DMS153 treated with DMSO at 0.1 percent for 48 hours (cell line): Measurements from ENCODE around the gene SEH1L.
A peak's percentile ranks its signal among the peaks of the same experiment; 100 is the strongest.
"Not testable (repeated sequence)": the region's sequence is repeated elsewhere in the genome, so short reads cannot be mapped to it uniquely, and the experiment has no call there.

Source experiments
- DNase-seq: peaks from one replicate; lab custom pipeline; 2025; ENCODE audit not compliant: unreplicated experiment; lab: John Stamatoyannopoulos, UW

The SEH1L gene, protein sequence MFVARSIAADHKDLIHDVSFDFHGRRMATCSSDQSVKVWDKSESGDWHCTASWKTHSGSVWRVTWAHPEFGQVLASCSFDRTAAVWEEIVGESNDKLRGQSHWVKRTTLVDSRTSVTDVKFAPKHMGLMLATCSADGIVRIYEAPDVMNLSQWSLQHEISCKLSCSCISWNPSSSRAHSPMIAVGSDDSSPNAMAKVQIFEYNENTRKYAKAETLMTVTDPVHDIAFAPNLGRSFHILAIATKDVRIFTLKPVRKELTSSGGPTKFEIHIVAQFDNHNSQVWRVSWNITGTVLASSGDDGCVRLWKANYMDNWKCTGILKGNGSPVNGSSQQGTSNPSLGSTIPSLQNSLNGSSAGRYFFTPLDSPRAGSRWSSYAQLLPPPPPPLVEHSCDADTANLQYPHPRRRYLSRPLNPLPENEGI

DNA sequence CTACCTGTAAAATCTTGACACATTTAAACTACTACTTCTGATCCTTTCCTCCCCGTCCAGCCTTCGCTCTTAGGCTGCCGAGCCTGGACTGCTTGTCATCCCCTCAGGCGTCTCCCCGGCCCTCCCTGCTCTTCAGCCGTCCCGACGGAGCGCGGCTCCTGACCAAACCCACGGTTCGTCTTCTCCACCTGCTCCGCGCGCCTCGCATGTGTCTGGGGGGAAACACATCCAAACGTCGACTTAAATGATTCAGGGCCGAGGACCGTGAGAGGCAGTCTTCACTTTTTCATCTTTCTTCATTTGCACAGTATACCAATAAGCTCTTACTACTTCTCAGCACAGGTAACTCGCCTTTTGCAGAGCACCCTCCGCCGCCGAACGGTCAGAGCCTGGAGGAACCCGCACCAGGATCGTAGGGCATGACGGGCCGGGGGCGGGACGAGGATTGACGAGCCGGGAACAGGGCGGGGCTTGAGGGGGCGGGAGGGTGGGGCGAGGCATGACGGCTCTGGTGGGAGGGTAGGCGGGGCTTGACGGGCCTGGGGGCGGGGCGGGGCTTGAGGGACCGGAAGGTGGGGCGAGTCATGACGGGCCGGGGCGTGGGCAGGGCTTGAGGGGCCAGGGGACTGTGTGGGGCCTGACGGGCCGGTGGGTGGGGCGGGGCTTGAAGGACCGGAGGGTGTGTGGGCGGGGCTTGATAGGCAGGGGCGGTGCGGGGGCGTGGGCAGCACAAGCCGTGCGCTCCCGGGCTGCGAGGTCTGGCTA lies at the start of gene SEH1L:
Gene SEH1L, plus strand, starts transcription at position 727 of the 765 bp plus-strand sequence. CDS start 111 bp downstream, outside the sequence.
- peak; percentile 64 for DNase-seq

DNA sequence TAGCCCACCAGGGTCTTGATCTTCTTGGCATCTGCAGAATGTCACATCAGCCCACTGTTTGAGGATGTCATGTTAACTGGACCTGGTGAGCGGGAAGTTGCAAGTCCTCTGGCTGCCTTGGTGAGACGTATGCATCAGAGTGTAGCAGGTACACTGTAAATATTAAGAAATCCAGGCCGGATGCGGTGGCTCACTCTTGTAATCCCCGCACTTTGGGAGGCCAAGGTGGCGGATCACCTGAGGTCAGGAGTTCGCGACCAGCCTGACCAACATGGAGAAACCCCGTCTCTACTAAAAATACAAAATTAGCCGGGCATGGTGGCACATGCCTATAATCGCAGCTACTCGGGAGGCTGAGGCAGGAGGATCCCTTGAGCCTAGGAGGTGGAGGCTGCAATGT lies 46.6 kb upstream of the SEH1L start:
- DNase-seq: not testable (repeated sequence)

DNA sequence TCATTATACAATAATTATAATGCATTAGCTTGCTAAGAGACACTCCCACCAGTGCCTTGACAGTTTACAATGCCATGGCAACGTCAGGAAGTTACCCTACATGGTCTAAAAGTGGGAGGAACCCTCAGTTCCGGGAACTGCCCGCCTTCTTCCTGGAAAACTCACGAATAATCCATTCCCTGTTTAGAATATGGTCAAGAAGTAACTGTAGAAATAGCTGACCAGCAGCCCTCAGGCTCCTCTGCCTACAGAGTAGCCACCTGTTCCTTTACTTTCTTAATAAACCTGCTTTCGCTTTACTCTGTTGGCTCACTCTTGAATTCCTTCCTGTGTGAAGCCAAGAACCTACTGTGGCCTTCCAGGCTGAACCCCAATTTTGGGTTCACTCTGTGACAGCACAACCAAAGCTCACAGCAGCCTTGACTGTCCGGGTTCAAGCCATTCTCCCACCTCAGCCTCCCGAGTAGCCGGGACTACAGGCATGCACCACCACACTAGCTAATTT lies 43.7 kb upstream of the SEH1L start:
- DNase-seq: no peak

DNA sequence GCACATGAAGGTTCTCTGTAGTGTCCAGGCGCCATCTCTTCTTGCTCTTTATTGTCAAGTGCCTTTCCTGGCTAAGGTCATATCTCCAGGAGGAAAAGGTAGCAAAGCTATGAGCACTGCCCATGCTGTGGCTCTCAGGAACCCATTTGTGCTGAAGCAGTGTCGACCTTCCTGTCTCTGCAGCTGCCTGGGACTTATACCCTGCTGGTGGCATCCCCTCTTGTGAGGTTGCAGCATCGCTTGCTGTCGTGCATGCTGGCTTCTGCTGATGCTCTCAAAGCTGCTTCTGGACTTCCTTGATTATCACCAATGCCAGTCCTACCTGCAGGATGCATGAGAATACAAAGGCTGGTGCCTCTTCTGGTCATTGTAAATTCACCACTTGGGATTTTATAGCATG lies 41.7 kb upstream of the SEH1L start:
- DNase-seq: no peak

DNA sequence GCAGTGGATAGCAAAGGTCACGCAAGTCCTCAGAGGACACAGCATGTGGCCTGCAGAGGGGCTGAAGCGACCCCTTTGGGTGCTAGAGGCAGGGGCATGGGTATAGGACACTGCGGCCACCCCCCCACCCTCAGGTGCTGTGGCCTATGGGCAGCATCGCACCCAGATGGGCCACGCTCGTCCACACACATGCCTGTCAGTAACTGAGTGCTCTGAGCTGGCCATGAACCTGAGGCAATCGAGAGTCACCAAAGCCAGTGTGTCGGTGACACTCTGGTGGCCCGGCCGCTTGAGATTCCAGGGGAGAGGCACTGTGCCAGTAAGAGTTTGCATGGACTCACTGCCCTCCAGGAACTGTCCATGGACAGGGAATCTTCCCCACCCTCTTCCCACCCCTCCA lies 41.0 kb upstream of the SEH1L start:
- no peak for DNase-seq

DNA sequence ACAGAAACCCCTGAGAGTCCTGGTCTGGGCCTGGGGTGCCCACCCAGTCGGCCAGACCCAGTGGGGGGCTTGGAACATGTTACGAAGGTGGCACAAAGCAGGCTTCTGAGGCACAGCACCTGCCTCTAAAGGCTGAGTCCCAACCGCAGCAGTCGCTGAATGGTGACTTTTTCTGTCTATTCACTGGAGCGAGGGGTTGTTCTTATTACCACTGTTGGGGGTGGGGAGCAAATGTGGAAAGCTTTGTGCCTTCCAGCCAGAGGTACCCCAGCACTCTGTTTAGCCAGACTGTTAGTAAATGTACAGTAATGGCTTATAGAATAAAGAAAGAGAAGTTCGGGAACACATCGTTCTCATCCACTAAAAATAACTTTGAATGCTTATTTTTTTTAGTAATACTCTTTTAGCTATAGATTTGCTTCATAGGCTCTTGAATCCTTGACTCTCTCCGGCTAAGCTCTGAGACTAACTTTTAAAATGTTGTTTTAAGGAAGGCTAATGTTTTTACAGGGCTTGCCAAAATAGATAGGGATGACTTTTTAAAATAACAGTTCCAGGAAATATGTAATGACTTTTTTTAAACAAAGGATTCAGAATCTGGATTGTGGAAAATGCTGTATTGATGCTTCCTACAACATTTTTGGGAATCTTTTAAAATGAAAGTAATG lies 40.4 kb upstream of the SEH1L start:
- no peak for DNase-seq

DNA sequence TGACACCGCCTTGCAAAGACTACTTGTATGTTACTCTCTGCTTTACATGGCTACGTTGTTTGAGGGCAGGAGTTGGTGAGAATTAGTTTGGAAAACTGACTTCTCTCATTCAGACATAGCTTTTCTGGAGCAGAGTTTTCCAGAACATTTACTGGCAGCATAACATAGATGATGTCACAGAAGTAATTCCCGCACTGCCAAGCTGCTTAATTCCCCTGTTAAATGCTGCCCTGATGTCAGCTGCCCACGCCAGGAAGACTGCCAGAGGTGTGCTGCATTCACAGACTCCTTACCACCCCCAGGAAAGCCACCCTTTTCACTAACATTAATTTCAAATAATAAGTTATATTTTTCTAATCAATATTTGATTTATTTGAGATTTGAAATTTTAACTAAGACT lies 39.1 kb upstream of the SEH1L start:
- no peak for DNase-seq

DNA sequence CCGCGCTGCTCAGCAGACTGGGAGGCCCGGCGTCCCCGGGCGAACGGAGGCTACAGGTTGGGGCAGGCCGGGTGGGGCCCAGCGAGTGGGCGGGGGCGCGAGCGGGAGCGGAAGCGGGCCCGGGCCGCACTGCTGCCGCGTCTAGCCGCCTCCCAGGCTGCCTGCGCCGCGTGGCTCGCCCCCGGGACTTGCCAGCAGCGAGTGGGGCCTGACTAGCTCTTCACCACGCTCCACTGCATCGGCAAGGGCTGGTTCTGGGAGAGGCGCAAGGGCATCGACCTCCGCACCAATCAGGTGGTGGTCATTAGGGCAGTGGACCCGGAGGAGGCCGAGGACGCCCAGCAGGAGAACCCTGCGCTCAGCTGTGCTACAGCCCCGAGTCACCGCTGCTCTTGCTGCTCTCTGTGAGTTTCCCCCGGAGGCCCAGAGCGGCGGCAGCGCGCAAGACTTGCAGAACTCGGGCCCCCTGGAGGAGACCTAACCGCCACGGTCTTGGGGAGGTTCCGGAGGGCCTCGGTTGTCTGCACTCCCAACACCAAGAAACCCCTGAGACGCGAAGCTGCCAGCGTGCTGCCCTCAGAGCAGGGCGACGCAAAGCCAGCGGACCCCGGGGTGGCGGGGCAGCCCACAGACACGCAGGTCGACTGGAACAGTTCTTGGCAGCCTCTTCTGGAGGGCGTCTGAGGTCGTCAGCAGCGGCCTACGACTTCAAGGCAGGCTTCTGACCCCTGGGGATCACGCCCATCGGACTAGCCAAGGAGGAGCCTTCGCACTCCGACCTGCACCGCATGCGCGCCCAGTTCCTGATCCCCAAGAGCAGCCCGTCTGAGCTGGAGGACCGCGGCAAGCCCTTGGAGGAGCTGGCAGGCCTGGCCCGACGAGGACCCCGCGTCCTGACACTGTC lies 36.5 kb upstream of the SEH1L start:
- DNase-seq: no peak

DNA sequence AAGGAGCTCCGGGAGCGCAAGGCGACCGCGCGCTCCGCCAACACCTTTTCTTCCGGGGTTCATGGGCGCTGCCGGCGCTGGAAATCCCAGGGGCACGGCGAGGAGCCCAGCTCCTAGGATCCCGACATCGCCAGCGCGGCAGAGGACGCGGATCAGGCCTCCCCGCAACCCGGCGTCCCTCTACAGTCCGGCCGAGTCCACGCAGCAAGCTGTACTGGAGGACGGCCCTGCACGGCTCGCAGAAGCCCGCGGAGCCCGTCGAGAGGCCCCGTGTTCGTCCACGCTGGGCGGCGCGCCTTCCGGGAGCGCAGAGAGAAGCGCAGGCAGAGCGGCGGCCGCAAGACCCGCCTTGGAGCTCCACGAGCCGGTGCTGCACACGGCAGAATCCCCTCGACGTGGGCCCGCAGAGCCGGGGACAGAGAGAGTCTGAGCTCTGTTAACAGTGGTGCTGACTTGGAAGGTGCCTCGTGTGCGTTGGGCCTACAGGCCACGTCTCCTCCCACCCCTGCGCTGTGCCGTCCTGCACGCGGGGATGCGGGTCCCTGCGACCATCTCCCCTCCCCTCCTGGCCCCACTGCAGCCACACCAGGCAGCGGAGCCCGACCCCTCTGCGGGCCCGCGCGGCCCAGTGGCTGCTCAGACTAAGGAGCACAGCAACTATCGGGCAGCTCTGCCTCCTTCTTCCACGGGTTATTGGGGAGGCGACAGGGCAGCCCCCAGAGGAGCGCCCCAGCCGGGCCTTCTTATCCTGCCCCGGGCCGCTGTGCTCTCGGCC lies 35.7 kb upstream of the SEH1L start:
- no peak for DNase-seq

DNA sequence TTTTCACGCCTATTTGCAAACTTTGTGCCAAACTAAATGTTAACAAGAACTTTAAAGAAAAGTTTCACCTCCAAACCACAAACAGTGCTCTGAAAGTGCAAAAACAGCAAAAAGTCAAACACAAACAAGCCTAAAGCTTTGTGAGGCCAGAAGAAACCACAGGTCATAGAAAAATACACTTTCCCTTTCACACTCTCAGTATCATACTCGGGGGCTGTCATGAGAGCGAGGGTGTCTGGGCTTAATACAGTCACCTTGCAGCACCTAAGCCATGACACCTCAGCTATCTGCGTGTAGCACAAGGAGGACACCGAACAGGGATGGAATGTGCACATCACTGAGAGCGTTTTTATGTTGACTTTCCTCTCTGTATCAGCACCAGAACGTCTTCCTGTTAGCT lies 26.6 kb upstream of the SEH1L start:
- no peak for DNase-seq

DNA sequence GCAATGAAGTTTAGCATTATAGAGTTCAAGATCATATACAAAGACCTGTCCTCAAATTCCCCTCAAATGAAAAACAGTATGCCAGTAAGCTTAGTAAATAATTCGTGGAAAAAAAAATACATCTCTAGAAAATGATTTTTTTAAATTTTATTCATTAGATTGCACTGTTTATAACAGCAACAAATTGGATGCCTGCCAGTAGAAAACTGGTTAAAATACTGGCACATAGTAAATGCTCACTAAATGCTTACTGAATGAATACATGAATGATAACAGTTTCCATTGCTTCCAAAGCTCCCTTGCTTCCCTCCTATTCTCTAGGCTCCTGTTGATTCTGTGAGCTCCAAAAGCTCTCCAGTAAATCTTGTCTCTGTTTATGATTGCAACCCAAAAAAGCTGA lies 25.5 kb upstream of the SEH1L start:
- DNase-seq: no peak

DNA sequence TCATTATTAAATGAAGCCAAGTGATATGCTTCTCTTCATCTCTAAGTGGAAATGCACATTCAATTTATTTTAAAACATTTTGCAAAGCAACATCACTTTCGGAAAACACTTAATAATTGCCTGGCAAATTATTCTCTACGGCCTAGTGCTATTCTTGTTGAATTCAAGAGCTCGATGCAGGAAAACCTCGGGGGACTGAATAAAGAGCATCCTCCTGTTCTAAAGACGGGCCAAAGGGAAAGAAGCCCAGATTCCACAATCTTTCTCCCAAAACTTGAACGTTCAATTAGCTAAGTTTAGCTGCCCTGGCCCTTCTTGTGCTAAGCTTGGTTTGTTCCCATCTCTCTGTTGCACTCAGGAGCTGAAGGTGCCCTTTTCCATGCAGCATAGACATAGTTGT lies 23.2 kb upstream of the SEH1L start:
- DNase-seq: no peak

DNA sequence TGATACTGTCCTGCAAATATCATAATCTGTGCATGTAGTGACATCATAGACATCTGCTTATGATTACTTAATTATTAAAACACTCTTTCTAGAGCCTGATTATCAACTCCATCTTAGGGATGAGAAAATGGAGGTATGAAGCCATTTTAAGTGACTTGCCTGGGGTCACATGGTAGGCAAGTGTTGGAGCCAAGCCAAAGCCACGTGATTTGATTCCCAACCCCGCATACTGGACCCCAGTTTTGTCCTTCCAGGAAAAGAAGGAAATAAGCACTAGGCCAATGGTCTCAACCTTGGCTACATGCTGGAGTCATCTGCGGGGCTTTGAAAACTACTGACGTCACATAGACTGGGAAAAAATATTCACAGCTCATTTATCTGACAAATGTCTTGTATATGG lies 19.6 kb upstream of the SEH1L start:
- no peak for DNase-seq

DNA sequence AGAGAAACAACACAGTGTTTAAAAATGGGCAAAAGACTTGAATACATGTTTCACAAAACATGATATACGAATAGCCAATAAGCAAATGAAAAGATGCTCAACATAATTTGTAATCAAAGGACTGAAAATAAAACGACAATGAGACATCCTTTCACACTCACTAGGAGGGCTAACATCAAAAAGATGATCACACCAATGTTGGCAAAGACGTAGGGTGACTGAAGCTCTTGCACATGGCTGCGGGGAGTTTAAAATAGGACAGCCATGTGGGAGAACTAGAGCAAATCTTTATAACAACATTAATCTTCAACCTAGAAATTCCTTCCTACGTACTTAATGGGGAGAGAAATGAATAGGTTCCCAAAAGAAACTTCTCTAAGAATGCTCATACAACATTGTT lies 19.2 kb upstream of the SEH1L start:
- no peak for DNase-seq

DNA sequence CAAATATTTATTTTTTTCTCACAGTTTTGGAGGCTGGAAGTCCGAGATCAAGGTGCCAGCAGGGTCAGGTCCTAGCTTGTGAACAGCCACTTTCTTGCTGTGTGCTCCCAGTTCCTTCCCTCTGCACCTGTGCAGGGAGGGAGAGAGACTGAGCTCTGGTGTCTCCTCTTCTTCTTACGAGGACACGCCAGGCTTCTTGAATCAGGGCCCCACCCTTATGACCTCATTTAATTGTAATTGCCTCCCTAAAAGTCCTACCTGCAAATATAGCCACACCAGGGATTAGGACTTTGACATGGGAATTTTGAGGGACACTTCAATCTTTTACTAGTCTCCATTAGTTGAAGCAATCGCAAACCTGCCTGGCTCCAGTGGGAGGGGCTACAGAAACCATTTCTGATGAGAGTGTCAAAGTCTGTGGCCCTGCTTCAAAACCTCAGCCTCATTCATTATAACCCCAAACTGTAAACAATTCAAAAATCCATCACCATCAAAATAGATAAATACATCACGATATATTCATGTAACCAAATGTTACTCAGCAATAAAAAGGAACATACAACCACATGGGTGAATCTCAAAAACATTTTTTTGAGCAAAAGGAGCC lies 18.2 kb upstream of the SEH1L start:
- no peak for DNase-seq

DNA sequence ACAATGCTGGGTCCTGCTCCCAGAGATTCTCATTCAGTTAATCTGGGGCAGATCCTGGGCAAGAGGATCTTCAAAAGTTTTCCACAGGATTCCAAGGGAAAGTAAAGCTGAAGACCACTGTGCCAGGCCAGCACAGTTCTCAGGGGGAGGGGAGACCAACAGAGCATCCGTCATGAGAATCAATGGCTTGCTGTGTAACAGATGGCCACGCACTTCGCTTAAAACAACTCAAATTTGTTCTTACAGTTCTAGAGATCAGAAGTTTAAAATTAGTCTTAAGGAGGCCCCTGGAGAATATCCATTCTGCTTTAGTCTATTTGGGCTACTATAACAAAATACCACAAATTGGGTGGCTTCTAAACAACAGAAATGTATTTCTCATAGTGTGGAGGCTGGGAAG lies 17.4 kb upstream of the SEH1L start:
- DNase-seq: no peak

DNA sequence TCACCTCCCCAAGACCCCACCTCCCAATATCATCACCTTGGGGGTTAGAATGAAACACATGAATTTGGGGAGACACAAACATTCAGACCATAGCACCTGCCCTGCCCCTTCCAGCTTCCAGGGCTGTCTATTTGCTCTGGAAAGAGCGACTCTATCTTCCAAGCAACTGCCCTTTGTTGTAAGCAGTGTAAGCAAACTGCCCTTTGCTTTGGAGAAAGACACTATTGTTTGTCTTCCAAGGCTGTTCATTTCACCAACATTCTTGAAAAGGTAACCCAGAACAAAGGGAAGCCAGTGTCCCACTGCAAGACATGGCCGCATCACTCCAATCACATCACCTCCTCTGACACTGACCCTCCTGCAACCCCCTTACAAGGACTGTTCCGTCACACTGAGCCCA lies 16.9 kb upstream of the SEH1L start:
- no peak for DNase-seq

DNA sequence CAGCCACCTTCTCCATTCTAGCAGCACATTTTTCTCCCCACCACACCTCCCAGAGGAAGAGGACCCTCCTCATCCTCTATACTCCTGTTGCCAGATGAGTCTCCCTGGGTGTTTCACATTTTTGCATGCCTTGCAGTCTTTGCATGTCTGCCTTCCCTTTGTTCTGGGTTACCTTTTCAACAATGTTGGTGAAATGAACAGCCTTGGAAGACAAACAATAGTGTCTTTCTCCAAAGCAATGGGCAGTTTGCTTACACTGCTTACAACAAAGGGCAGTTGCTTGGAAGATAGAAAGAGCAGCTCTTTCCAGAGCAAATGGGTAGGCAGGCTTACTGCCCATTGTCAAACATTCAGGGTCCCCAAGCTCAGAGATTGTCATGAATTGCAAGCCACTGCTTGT lies 14.5 kb upstream of the SEH1L start:
- DNase-seq: no peak

DNA sequence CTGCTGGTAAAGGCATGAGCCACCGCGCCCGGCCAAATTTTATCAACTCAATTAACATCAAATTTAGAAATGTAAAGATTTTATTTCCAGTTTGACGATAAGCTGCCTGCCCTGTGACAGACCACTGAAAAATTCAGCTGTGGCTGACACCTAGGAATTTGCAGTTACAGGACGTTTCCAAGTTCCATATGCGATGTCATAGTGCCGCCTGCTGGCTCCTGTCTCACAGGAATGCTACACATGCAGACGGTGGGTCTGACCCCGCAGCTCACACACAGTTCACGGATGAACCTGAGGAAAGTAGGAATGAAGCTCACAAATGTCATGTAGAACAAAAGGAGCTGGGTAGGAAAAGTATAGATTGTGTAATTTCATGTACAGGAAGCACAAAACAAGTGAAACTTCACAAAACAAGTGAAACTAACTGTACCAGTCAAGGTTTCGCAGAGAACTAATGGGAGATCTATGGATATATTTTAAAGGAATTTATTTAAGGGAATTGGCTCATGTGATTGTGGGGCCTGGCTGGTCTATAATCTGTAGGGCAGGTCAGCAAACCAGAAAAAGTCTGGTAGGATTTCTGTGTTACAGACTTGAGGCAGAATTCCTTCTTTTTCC lies 13.2 kb upstream of the SEH1L start:
- peak; percentile 28 for DNase-seq
